M059J (cell line): ENCODE results near the gene SH3RF3. TPM values are rescaled to one million over a fixed set of nuclear protein-coding genes. Genes with fewer than 3 reads are reported as not detected.

Source experiments
- DNase-seq: peaks from one replicate; pipeline ENCODE4 v3.0.0-alpha.2; 2012; ENCODE audit warnings: low read depth
- total RNA-seq: library from RNA; depleted of rRNA; stranded (reverse); fragments of >200 nt; shearing (Covaris generic); gene quantifications from 2 replicates; pipeline ENCODE4 v1.2.3, GENCODE V29; 2014

Gene SH3RF3
- total RNA-seq, 1 experiment from 2014 or later = 2.5 TPM

GRCh38 chr2:109375131-109375561 is 246.1 kb downstream of the SH3RF3 start:
- no peak for DNase-seq

DNA sequence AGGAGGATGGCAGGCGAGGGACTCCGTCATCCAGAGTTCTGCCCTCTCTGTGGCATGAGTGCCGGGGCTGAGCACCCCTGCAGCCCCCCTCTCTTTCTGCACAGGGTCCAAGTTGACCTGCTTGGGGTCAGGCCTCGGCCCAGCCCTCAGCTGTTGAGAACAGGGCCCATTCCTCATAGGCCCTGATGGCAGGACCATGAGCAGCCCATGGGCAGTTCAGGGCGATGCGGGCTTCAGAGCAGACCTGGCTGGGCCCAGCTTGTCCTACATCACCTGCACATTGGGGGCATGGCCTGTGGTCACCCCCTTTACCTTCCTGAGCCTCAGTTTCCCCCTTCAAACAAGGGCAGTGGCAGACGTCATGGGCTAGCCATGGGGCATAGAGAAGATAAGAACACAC is 246.7 kb downstream of the SH3RF3 start:
- DNase-seq = no peak

GRCh38 chr2:109376115-109376514 is 247.1 kb downstream of the SH3RF3 start:
- no peak for DNase-seq

GRCh38 chr2:109376796-109377495 is 247.9 kb downstream of the SH3RF3 start:
- no peak for DNase-seq

DNA sequence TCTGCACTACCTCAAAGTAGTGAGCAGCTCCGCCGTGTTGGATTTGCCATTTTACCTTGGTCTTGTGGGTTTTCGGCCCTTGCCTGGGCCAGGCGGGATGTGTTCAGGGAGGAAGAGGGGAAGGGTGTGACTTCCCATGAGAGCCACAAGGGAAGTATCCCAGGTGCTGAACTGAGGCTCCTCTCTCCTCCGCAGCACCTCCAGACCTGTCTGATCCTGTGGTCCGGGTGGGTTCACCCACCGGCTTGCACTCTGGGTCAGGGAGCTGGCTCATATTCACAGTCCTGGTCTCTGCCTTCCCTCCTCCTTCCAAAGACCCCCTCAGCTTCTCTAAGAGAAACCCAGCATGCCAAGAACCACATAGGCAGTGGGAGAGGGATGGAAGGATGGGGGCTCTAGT is 249.0 kb downstream of the SH3RF3 start:
- no peak for DNase-seq

DNA sequence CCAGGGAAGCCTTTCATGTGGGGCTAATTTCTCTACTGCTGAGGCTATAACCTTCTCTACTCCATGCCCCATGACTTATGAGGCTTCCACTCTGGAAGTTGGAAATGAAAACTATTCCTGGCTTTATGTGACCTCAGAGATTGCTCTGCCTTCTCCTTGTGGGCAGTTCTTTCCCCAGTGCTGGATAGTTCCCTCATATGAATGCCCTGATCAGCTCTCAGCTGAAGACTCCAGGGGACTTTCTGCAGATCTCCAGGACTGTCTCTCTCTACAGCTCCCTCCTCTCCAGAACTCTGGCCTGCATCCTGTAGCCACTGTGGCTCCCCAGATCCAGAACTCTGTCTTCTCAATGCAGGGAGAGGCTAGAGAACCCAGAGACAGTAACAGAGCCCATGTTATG is 249.7 kb downstream of the SH3RF3 start:
- DNase-seq = no peak

DNA sequence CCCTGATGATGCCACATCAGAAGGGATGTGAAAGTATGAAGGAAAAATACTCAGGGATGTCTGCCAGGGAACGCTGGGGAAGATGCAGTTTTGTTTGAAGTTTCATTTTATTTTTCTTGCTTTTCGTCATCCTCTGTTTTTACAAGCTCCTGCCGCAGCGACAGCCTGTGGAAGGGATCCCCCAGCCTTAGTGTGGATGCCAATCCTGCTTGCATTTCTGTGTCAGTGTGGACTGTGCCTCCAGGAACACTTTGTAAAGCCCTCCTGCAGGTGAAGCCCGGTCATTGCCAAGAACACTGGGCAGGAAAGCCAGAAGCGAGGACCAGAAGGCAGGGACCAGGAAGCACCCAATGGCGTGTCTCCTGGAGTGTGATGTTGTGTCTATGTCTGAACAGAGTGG is 250.5 kb downstream of the SH3RF3 start:
- DNase-seq = no peak

GRCh38 chr2:109380502-109381326 is 251.7 kb downstream of the SH3RF3 start:
- peak; percentile 38 for DNase-seq

DNA sequence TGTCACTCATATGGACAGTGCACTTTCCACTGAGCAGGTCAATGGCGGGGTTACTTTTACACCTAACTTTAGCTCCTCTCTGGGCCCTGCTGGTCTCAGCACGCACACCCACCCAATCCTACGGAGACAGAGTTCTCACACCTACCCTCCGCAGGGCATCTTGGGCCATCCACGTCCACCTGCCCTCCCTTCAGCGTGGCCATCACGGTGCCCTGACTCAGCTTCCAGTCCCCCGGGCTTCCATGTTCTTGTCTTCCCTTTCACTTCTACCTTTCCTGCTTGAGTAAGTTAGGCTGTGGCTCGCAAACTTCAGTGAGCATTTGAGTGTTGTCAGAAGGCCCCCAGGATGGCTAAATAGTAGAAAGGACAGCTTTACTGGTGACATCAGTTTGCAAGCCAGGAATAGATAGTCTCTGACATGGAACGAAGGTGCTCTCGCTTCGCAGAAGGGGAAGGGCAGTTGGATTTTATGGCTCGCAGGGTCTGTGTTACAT is 252.4 kb downstream of the SH3RF3 start:
- DNase-seq = no peak

GRCh38 chr2:109382226-109382895 is 253.4 kb downstream of the SH3RF3 start:
- DNase-seq = no peak

DNA sequence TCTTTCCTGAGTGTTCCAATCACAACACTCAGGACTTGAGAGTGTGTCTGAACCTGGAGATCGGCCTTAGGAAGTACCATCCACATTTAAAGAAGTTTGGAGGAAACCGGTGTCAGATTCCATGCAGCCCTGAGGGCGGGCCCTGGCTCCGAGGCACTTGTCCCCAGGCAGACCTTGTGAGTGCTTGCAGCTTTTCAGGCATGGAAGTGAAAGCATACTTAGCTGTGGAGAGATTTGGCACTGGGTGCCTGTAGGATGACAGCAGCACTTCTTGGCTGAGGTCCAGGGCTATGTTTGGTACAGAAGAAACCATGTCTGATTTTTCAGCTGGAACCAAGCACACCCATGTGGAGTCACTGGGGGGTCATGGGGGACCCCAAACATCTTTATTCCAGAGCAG is 253.9 kb downstream of the SH3RF3 start:
- peak; percentile 81 for DNase-seq

DNA sequence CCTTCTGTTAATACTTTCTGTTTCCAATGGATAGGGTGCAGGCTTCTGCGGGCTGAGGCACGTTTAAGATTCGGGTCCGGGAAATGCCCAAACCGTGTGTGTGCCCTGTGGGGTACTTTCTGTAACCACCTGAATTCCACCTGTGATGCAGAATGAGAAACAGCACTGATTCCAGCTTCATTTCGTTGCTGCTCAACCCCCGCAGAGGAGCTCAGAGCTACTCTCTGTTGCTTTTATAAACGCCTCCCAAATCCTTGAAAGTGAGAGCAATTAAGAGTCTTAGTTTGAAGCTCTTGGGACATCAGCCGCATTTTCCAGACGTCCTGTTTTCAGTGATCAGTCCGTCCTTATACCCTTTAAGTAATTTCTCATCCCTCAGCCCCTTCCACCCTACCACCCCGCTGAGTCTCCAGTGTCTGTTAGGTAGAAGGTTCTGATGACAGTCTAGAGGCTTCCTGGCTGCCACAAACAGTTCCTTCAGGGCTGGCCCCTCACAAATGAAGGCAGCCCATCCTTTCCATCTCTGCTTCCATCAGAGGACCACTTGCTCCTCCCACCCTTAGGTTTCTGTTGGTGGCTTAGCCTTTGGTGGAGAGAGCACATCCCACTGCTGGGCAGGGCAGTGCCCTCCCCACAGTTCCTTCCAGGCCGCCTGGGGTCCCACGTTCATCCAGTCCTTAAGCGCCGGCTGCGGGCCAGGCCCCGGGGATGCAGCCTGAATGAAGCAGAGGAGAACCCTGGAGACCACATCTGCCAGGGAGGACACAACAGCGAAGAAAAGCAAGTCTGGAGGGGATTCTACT is 254.7 kb downstream of the SH3RF3 start:
- DNase-seq = no peak

- no peak for DNase-seq
These were observed 255.6 kb downstream of the SH3RF3 start for GRCh38 chr2:109384308-109385271.

DNA sequence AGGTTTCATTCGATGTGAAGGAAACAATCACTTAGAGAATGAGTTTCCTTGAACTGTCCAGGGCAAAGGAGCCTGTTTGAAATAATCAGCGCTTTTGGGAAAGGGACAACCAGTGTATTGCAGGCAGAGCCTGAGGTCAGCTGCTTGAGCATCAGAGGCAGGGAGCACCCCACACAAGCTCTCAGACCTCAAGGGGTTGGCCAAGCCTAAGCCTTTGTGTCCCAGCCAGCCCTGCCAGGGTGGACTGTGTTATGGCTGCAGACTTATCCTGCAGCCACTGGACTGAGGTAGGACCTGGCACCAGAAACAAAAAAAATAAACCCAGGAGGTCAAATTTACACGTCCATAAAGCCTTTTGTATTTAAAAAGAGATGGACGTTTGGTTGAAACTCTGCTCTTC is 256.5 kb downstream of the SH3RF3 start:
- no peak for DNase-seq

DNA sequence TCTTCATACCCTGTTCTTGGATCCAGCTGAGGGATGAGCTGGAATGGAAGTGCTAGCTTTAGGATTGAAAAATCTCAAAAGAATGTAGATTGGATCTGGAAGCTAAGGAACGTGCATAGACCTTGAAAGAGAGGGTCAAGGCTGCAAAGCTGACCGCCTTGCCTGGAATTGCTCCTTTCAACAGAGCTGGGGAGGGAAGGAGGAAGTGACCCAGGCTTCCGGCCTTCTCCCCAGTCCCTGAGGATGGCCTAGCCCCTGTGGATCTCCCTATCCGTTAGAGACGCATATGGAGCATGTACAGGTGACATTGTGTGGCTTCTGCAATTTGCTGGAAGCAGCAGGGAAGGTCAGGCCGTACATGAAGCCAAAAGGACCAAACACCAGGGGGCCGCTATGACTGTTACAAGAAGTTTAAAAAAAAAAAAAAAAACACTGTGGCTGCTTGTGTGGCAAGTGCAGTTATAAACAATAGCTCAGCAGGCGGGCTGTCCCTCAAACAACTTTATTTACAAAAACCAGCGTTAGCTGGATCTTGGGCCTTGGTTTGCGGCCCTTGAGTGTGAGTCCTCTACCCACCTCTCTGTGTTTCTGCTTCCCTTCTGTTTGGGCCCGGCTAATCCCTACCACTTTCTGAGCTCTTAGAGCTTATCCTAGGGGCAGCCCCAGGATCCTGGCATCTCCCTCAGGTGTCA is 257.1 kb downstream of the SH3RF3 start:
- DNase-seq = no peak

GRCh38 chr2:109387221-109387735 is 258.3 kb downstream of the SH3RF3 start:
- no peak for DNase-seq

DNA sequence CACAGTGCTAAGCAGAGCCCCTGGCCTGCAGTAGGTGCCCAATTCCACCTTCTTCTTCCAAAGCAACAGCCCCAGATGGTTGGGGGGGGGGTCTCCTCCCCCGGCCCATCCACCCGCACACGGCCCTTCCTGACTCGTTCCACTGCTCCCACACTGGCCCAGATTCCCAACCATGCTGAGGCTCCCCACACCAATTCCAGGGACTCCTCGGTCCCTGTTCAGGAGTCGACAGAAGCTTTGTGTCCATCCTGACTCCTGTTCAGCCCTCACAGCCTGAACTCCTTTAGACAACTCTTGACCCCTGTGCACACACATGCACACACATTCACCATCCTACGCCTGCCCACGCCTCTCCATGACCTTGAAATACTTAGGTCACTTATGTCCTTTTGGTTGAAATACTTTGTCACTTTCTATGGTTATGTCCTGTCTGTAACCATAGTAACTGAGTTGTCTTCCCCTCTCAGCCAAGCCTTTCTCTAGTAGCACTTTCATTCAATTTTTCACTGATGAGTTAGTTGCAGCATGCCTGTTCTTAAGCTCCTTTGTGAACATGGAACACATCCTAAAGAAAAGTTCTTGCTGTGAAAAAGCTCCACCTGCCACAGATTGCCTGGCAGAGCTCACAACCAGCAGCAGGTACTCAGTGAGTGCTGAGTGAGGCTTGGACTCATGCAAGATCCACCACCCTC is 258.9 kb downstream of the SH3RF3 start:
- no peak for DNase-seq

DNA sequence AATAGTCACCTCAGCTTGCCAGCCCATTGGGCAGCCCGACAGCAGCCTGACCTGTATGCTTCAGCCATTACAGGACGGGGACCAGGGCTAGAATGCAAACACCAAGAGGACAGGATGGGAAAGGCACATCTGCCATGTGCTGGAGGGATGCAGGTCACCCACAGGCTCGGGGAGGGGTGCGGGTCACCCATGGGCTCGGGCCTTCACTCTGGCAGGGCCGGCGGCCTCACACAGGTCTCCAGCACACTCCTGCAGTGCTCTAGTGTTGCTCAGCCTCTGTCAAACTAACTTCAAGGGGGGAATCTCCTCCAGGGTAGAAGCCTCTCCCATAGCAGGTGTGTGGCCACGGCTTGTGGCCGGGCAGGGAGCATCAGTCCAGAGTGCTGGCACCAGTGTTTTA is 262.2 kb downstream of the SH3RF3 start:
- DNase-seq = no peak

GRCh38 chr2:109392140-109392539 is 263.1 kb downstream of the SH3RF3 start:
- DNase-seq = no peak
